Keratinocyte (primary cell): ENCODE data around the gene ARHGDIG.

Experiments used
- EZH2 ChIP-seq: IDR thresholded peaks from one replicate; pipeline ENCODE4 v1.6.1; 2012; ENCODE audit warnings: inconsistent platforms, mild to moderate bottlenecking, low read length, moderate library complexity
- TF ChIP-seq, protein P1 (sequence below), 3 experiments: IDR thresholded peaks in 1 of 3; conservative IDR thresholded peaks in 1 of 3; optimal IDR thresholded peaks in 1 of 3; 2 replicates in 2 of 3; 3 replicates in 1 of 3; pipeline versions ENCODE3 to v1.5.1; 2011; ENCODE audit warnings: low read length in 3 of 3, mild to moderate bottlenecking in 3 of 3, moderate library complexity in 2 of 3, control low read depth in 1 of 3, inconsistent platforms in 1 of 3; ENCODE audit not compliant: insufficient read depth in 2 of 3; ENCODE audit errors: extremely low read depth in 1 of 3

DNA sequence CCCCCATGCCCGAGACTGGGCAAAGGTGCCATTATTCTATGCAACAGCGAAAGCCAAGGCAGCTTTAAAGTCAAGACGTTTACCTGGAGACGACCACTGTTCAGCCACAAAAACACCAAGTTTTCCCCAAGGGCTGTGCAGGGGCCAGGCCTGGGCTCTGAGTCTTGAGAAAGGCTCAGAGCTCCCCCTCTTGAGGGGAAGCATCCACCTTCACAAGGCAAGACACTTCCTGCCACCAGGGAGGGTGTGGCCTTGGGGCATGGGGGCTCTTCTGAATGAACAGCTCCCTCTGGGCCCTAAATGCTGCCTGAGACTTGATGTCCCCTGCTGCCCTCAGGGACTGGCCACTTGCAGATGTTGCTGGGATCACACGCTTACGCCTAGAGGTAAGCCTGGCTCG lies 29.1 kb downstream of the ARHGDIG start:
- TF ChIP-seq, protein P1, sequence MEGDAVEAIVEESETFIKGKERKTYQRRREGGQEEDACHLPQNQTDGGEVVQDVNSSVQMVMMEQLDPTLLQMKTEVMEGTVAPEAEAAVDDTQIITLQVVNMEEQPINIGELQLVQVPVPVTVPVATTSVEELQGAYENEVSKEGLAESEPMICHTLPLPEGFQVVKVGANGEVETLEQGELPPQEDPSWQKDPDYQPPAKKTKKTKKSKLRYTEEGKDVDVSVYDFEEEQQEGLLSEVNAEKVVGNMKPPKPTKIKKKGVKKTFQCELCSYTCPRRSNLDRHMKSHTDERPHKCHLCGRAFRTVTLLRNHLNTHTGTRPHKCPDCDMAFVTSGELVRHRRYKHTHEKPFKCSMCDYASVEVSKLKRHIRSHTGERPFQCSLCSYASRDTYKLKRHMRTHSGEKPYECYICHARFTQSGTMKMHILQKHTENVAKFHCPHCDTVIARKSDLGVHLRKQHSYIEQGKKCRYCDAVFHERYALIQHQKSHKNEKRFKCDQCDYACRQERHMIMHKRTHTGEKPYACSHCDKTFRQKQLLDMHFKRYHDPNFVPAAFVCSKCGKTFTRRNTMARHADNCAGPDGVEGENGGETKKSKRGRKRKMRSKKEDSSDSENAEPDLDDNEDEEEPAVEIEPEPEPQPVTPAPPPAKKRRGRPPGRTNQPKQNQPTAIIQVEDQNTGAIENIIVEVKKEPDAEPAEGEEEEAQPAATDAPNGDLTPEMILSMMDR (optimal IDR thresholded peaks at IDR 0.05 in 1 of 3, IDR thresholded peaks at IDR 0.05 in 1 of 3, conservative IDR thresholded peaks at IDR 0.05 in 1 of 3; ENCODE audit: extremely low read depth in 1 of 3, insufficient read depth in 2 of 3, low read length in 3 of 3) = no peak
- no peak for TF ChIP-seq EZH2
